PFSK-1 (cell line): ENCODE results near the gene TIAM1.

Source experiments
- FOXP2 ChIP-seq: optimal IDR thresholded peaks from 2 replicates; pipeline ENCODE3; 2011; ENCODE audit warnings: borderline replicate concordance, control low read depth, inconsistent platforms; ENCODE audit not compliant: insufficient read depth; ENCODE audit errors: extremely low read length, extremely low read depth
- POLR2AphosphoS5 ChIP-seq: IDR thresholded peaks from 2 replicates; pipeline ENCODE4 v1.6.1; 2012; ENCODE audit warnings: low read depth, mild to moderate bottlenecking, control low read depth, low read length, moderate library complexity
- REST ChIP-seq, 2 experiments: IDR thresholded peaks; 2 replicates each; pipeline versions ENCODE4 v1.6.1 to v1.8.0; 2011 to 2012; ENCODE audit warnings: low read depth in 2 of 2, low read length in 2 of 2, control low read depth in 1 of 2, inconsistent platforms in 1 of 2, mild to moderate bottlenecking in 1 of 2, moderate library complexity in 1 of 2; ENCODE audit not compliant: insufficient read depth in 1 of 2
- SIN3A ChIP-seq: IDR thresholded peaks from 2 replicates; pipeline ENCODE4 v1.6.1; 2012; ENCODE audit warnings: mild to moderate bottlenecking, low read length, moderate library complexity, borderline replicate concordance; ENCODE audit not compliant: insufficient read depth
- TAF1 ChIP-seq: IDR thresholded peaks from 2 replicates; pipeline ENCODE4 v1.6.1; 2012; ENCODE audit warnings: low read length, control low read depth, borderline replicate concordance; ENCODE audit not compliant: insufficient read depth

Gene TIAM1

GRCh38 chr21:31176080-31176551 lies 167.9 kb downstream of the TIAM1 start:
- TF ChIP-seq TAF1 (no peak), SIN3A (no peak), FOXP2 (no peak), REST (IDR thresholded peaks at IDR 0.05; ENCODE audit: insufficient read depth in 1 of 2, low read depth in 2 of 2, low read length in 2 of 2) (no peak), POLR2AphosphoS5 (no peak)

- TF ChIP-seq SIN3A = no peak; the same call in 1 of the 2 replicates
- no peak for TF ChIP-seq TAF1
- TF ChIP-seq FOXP2 = peak; percentile 16
Observed at GRCh38 chr21:31173881-31174555, 170.0 kb downstream of the TIAM1 start.

- TF ChIP-seq REST (IDR thresholded peaks at IDR 0.05; ENCODE audit: insufficient read depth in 1 of 2, low read depth in 2 of 2, low read length in 2 of 2) (no peak), FOXP2 (no peak), SIN3A (no peak)
Observed at GRCh38 chr21:31172328-31172727, 171.7 kb downstream of the TIAM1 start.

GRCh38 chr21:31164713-31165694 lies 179.1 kb downstream of the TIAM1 start:
- TF ChIP-seq SIN3A (no peak), POLR2AphosphoS5 (no peak), TAF1 (no peak), REST (IDR thresholded peaks at IDR 0.05; ENCODE audit: insufficient read depth in 1 of 2, low read depth in 2 of 2, low read length in 2 of 2) (no peak)

GRCh38 chr21:31162827-31163226 lies 181.2 kb downstream of the TIAM1 start:
- TF ChIP-seq TAF1 (no peak), FOXP2 (no peak), SIN3A (no peak), POLR2AphosphoS5 (no peak), REST (IDR thresholded peaks at IDR 0.05; ENCODE audit: insufficient read depth in 1 of 2, low read depth in 2 of 2, low read length in 2 of 2) (no peak)
